MM.1S (cell line): ENCODE results near the gene PTPRG.

ENCODE experiments used
- DNase-seq: peaks from one replicate; pipeline ENCODE4 v3.0.0-alpha.2; 2015
- H2AFZ ChIP-seq: fragments of 300-600 bp; sonication (generic); 2 replicates; pipeline ENCODE4 v1.6.0; 2016; ENCODE audit warnings: antibody characterized with exemption, low read length
- H3F3A ChIP-seq: fragments of 300-600 bp; sonication (generic); 2 replicates; pipeline ENCODE4 v1.6.1; 2016; ENCODE audit warnings: mild to moderate bottlenecking, antibody characterized with exemption, low read length, moderate library complexity, mixed read lengths; ENCODE audit not compliant: insufficient read depth
- H3K27ac ChIP-seq: fragments of 300-600 bp; sonication (generic); 2 replicates; pipeline ENCODE4 v1.5.1; 2016; ENCODE audit warnings: mild to moderate bottlenecking, low read length
- H3K27me3 ChIP-seq: fragments of 300-600 bp; sonication (generic); replicated peaks from 2 replicates; pipeline ENCODE4 v1.6.0; 2016; ENCODE audit warnings: low read length; ENCODE audit not compliant: insufficient read depth
- H3K36me3 ChIP-seq: fragments of 300-600 bp; sonication (generic); replicated peaks from 2 replicates; pipeline ENCODE4 v1.6.1; 2016; ENCODE audit warnings: mild to moderate bottlenecking, low read length, mixed read lengths; ENCODE audit not compliant: insufficient read depth
- H3K4me1 ChIP-seq: fragments of 300-600 bp; sonication (generic); 2 replicates; pipeline ENCODE4 v1.6.1; 2016; ENCODE audit warnings: low read length, mixed read lengths
- H3K4me2 ChIP-seq: fragments of 300-600 bp; sonication (generic); 2 replicates; pipeline ENCODE4 v1.6.0; 2016; ENCODE audit warnings: low read depth, low read length
- H3K4me3 ChIP-seq: fragments of 300-600 bp; sonication (generic); 2 replicates; pipeline ENCODE4 v1.5.1; 2016; ENCODE audit warnings: low read length, mixed read lengths
- H3K79me2 ChIP-seq: fragments of 300-600 bp; sonication (generic); 2 replicates; pipeline ENCODE4 v1.6.1; 2016; ENCODE audit warnings: mixed run types, low read length, mixed read lengths
- H3K9ac ChIP-seq: fragments of 300-600 bp; sonication (generic); 2 replicates; pipeline ENCODE4 v1.6.1; 2016; ENCODE audit warnings: low read length, mixed read lengths
- H3K9me2 ChIP-seq: fragments of 300-600 bp; sonication (generic); replicated peaks from 2 replicates; pipeline ENCODE4 v1.6.1; 2016; ENCODE audit warnings: mild to moderate bottlenecking, low read length, mixed read lengths; ENCODE audit not compliant: insufficient read depth
- H3K9me3 ChIP-seq: fragments of 300-600 bp; sonication (generic); replicated peaks from 2 replicates; pipeline ENCODE4 v1.6.1; 2016; ENCODE audit warnings: mild to moderate bottlenecking, low read length, mixed read lengths; ENCODE audit not compliant: insufficient read depth
- H4K20me1 ChIP-seq: fragments of 300-600 bp; sonication (generic); 2 replicates; pipeline ENCODE4 v1.6.1; 2016; ENCODE audit warnings: mild to moderate bottlenecking, low read length, moderate library complexity, mixed read lengths; ENCODE audit not compliant: insufficient read depth
- CTCF ChIP-seq: fragments of 300-600 bp; sonication (generic); IDR thresholded peaks from 2 replicates; pipeline ENCODE4 v1.5.1; 2016; ENCODE audit warnings: antibody characterized with exemption, low read length, mixed read lengths
- EZH2 ChIP-seq: fragments of 300-600 bp; sonication (generic); optimal IDR thresholded peaks from 2 replicates; pipeline ENCODE3; 2017; ENCODE audit warnings: low read depth, mild to moderate bottlenecking, antibody characterized with exemption, low read length, mixed read lengths
- EZH2phosphoT487 ChIP-seq: fragments of 300-600 bp; sonication (generic); IDR thresholded peaks from 2 replicates; pipeline ENCODE4 v1.6.1; 2018; ENCODE audit warnings: antibody characterized with exemption, low read length

Gene PTPRG

DNA sequence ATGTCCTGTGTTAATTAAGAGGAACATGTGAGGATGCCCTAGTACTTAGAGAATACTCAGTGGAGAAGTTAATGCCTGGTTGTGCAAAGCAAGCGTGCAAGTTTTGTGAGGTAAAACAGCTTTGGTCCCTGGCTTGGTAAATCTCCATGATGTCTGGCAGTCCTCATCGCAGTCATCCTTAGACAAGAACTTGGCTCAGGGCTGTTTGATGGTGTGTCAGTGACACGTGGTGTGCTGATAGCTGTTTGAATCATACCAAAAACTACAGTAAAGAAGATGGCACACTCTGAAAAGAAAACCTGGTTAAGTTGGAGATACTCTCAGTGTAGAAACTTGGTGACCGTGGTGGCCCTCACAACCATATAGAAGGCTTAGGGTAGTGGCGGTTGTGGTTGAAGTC lies 450.3 kb downstream of the PTPRG start:
- H3K27me3 ChIP-seq = no peaks in the 10 kb centered on the region
- no peaks in the 10 kb centered on the region for H3K36me3 ChIP-seq
- TF ChIP-seq EZH2phosphoT487 (no peak), EZH2 (no peak), CTCF (no peak)
- H3K27ac ChIP-seq = no peak overlapping the region
- H3K9ac ChIP-seq = no peak overlapping the region
- H3K4me1 ChIP-seq = no peaks in the 10 kb centered on the region
- no peak overlapping the region for H3K4me3 ChIP-seq
- no peak for DNase-seq
- H2AFZ ChIP-seq = no peak overlapping the region
- no peaks in the 10 kb centered on the region for H4K20me1 ChIP-seq
- H3K79me2 ChIP-seq = no peaks in the 10 kb centered on the region
- H3K9me3 ChIP-seq = no peaks in the 10 kb centered on the region
- H3F3A ChIP-seq = no peaks in the 10 kb centered on the region
- H3K4me2 ChIP-seq = no peak overlapping the region
- no peaks in the 10 kb centered on the region for H3K9me2 ChIP-seq

GRCh38 chr3:62013951-62014350 lies 452.6 kb downstream of the PTPRG start:
- H3K9me2 ChIP-seq = no peaks in the 10 kb centered on the region

GRCh38 chr3:62015111-62015510 lies 453.7 kb downstream of the PTPRG start:
- TF ChIP-seq EZH2phosphoT487 (no peak), CTCF (no peak), EZH2 (no peak)
- Histone ChIP-seq H3K9me3 (no peaks in the 10 kb centered on the region), H2AFZ (no peak overlapping the region), H3K4me2 (no peak overlapping the region), H3K27ac (no peak overlapping the region), H3K9ac (no peak overlapping the region), H3K4me1 (no peaks in the 10 kb centered on the region), H3K36me3 (no peaks in the 10 kb centered on the region), H4K20me1 (no peaks in the 10 kb centered on the region), H3K4me3 (no peak overlapping the region), H3K79me2 (no peaks in the 10 kb centered on the region), H3F3A (no peaks in the 10 kb centered on the region), H3K9me2 (no peaks in the 10 kb centered on the region), H3K27me3 (no peaks in the 10 kb centered on the region)
- DNase-seq = no peak

More at GRCh38 chr3:62013951-62014350, 452.6 kb downstream of the PTPRG start:
- Histone ChIP-seq H3K27me3 (no peaks in the 10 kb centered on the region), H3K4me3 (no peak overlapping the region), H3K9me3 (no peaks in the 10 kb centered on the region), H3K4me1 (no peaks in the 10 kb centered on the region), H3K4me2 (no peak overlapping the region), H3K79me2 (no peaks in the 10 kb centered on the region), H4K20me1 (no peaks in the 10 kb centered on the region), H3F3A (no peaks in the 10 kb centered on the region), H3K9ac (no peak overlapping the region), H3K36me3 (no peaks in the 10 kb centered on the region), H2AFZ (no peak overlapping the region), H3K27ac (no peak overlapping the region)
- TF ChIP-seq EZH2phosphoT487 = no peak
- no peak for TF ChIP-seq EZH2
- TF ChIP-seq CTCF = no peak
- no peak for DNase-seq
